ENCODE measurements around the gene ANXA1.

ANXA1 gene

DNA sequence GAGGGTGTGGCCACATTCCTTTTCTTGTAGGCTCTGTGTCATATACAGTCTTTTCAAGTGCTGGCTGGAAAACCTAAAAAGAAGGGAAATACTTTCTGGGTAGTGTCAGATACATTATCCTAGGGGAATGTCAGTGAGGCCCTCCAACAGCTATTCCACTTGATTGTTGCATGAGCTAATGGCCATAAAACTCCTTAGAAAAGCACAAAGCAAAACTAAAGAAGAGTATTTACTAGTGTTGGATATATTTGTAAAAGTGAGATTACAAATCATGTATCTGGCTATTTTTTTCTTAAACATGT lies 829 bp downstream of the ANXA1 start:
- CTCF ChIA-PET: interaction anchor here (1.1 to 2.9 kb wide), 4 partner anchors 15 to 45 kb away, joined by 4 to 13 read pairs (median 6); no protein-coding TSS in a partner anchor
- H3K27me3 Mint-ChIP-seq: no peaks in the 10 kb centered on the region
- H3K36me3 Mint-ChIP-seq: peaks cover 9% of the 10 kb centered on the region
- DNase-seq: no peak
- peak overlapping the region; percentile 78 for H3K4me3 Mint-ChIP-seq
- peaks cover 86% of the 10 kb centered on the region for H3K4me1 Mint-ChIP-seq
- H3K27ac Mint-ChIP-seq: peak overlapping the region; percentile 83
- H3K9me3 Mint-ChIP-seq: no peaks in the 10 kb centered on the region

DNA sequence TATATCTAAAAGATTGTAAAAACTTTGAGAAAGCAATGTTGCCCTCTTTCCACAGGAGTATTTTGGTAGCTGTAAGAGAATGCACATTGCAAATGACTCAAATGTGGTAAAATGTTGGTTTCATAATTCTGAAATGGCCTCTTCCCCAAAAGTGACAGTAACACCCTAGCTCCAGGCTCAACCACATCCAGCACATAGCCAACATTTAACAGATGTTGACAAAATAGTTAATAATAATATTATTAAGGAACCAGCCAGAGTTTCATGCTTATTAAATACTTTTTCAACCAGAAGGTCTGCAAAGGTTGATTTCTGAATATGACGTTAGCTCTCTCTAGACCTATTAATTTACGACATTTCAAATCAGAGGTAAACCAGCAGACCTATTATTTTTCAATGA lies 1.3 kb downstream of the ANXA1 start:
- Mint-ChIP-seq H3K4me1 (peaks cover 88% of the 10 kb centered on the region), H3K27me3 (no peaks in the 10 kb centered on the region), H3K9me3 (no peaks in the 10 kb centered on the region), H3K27ac (peak overlapping the region; percentile 83), H3K4me3 (peak overlapping the region; percentile 78), H3K36me3 (peaks cover 13% of the 10 kb centered on the region)
- no peak for DNase-seq
- CTCF ChIA-PET: interaction anchor here (1.0 to 2.9 kb wide), 5 partner anchors 16 to 45 kb away, joined by 3 to 13 read pairs (median 4); no protein-coding TSS in a partner anchor

DNA sequence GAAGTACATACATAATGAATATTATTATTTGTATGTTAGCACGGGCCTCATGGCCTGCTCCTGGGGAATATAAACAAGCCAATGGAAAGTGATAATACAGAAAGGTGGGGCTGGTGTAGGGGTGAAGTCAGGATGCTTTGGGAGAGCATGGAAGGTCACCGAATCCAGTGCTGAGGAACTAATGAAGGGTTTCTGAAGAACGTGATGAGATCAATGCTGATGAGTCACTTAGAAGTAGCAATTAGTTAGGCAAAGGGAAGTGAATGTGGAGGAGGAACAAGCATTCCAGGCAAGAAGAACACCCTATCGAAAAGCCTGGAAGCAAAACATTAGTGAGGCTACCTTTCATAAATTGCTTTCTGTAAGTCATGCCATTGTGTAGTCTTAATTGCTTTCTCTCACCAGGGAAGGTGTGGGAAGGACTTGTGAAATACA lies 2.1 kb downstream of the ANXA1 start:
- H3K27ac Mint-ChIP-seq: peak overlapping the region; percentile 88
- no peak for DNase-seq
- peak overlapping the region; percentile 71 for H3K4me3 Mint-ChIP-seq
- peaks cover 88% of the 10 kb centered on the region for H3K4me1 Mint-ChIP-seq
- H3K36me3 Mint-ChIP-seq: peaks cover 15% of the 10 kb centered on the region
- CTCF ChIA-PET: interaction anchor here (0.6 to 1.0 kb wide), 2 partner anchors 26 to 75 kb away, joined by 3 read pairs; no protein-coding TSS in a partner anchor
- H3K27me3 Mint-ChIP-seq: no peaks in the 10 kb centered on the region
- H3K9me3 Mint-ChIP-seq: no peaks in the 10 kb centered on the region

DNA sequence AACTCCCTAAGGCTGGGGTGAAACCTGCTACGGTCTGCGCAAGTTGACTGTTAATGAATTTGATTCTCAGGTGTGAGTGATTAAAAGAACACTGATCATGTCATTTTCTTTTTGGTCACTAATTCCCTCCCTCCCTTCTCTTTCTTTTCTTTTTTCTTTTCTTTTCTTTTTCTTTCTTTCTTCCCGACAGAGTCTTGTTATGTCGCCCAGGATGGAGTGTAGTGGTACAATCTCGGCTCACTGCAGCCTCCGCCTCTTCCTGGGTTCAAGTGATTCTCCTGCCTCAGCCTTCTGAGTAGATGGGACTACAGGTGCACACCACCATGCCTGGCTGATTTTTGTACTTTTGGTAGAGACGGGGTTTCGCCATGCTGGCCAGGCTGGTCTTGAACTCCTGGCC lies 2.6 kb downstream of the ANXA1 start:
- Mint-ChIP-seq H3K36me3 (peaks cover 18% of the 10 kb centered on the region), H3K4me3 (peak overlapping the region; percentile 71), H3K27ac (peak overlapping the region; percentile 88), H3K27me3 (no peaks in the 10 kb centered on the region), H3K9me3 (no peaks in the 10 kb centered on the region), H3K4me1 (peaks cover 88% of the 10 kb centered on the region)
- DNase-seq: no peak
- CTCF ChIA-PET: interaction anchor here (1.5 to 1.7 kb wide), 2 partner anchors 21 to 47 kb away, joined by 5 to 15 read pairs; no protein-coding TSS in a partner anchor

DNA sequence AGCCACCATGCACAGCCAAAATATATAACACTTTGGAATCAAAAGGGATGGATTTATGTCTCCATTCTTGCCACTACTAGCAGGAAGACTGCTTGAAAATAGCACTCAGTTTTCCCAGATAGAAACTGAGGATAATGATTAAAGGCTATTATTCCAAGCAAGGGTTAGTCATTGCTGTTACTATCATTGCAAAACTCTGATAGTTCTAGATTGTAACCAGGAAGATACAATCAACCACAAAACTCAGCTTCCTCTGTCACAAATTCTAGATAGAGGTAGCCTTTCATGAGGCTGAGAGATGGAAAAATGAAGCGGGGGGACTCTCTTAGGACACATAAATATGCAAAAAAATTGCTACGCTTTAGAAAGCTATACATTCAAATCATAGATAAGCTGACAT lies 3.1 kb downstream of the ANXA1 start:
- peaks cover 85% of the 10 kb centered on the region for H3K4me1 Mint-ChIP-seq

DNA sequence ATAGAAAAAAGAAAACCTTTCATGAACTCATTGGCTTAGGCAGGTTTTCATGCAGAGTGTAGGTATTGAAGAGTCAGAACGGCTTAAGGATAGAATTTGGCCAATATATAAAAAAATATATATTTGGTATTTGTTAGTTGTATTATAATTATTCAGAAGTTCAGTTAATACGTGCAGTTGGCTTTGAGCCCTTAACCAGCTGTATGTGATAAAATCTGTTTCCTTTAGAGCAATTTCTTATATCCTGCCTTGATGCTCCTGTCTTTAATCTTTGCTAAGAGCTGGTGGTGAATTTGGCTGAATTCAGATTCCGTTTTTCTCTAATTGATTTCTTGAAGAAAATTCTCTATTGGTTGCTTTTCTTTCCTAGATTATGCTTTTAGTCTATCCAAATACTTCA lies 3.7 kb downstream of the ANXA1 start:
- peaks cover 79% of the 10 kb centered on the region for H3K4me1 Mint-ChIP-seq
- H3K9me3 Mint-ChIP-seq: no peaks in the 10 kb centered on the region
- H3K27ac Mint-ChIP-seq: peak overlapping the region; percentile 88
- peak overlapping the region; percentile 71 for H3K4me3 Mint-ChIP-seq
- no peak for DNase-seq
- H3K27me3 Mint-ChIP-seq: no peaks in the 10 kb centered on the region
- CTCF ChIA-PET: interaction anchor here (0.9 to 1.7 kb wide), 5 partner anchors 18 to 48 kb away, joined by 3 to 15 read pairs (median 4); no protein-coding TSS in a partner anchor
- H3K36me3 Mint-ChIP-seq: peaks cover 26% of the 10 kb centered on the region

More for the DNA sequence above, 3.1 kb downstream of the ANXA1 start:
- Mint-ChIP-seq H3K4me3 (peak overlapping the region; percentile 71), H3K27ac (peak overlapping the region; percentile 88), H3K27me3 (no peaks in the 10 kb centered on the region), H3K9me3 (no peaks in the 10 kb centered on the region), H3K36me3 (peaks cover 20% of the 10 kb centered on the region)
- peak; percentile 31 for DNase-seq
- CTCF ChIA-PET: interaction anchor here (0.9 to 1.7 kb wide), 5 partner anchors 17 to 48 kb away, joined by 3 to 15 read pairs (median 4); no protein-coding TSS in a partner anchor

DNA sequence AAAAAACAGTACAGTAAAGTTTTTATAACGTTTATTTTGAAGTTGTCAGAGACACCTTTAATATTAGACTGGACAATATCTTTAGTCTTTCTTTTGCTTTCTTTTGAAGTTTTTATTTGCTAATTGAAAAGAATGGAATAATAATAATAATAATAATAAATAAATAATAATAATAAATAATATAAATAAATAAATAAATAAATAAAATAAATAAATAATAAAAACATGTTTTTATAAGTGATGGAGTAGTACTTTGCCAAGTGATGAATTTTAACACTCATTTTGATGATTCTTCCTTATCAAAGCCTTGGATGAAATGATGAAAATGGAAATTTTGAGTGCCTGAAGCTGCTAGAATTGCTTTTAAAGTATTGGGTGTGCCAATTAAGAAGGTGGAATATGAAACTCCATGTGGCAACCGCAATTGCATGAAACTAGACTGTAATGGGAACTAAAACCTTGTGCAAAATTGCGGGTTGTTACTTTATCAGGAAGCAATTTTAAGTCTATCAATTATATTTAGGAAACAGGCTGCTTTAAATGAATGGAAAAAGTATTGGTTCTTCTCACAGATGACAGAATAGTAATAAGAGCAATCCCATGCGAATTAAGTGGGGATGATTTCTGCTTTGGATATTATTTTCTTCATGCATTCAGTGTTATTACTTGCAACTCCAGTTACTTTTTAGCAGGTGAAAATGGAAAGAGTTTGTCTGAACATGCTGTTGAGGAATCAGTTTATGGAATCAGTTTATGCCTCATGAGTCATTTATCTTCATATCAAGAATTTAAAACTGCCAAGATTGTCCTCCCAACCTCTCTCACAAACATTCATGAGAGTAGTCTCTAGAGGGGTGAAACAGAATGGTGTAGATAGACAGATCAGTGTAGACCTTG lies 4.6 kb downstream of the ANXA1 start:
- no peak overlapping the region for H3K4me3 Mint-ChIP-seq
- no peaks in the 10 kb centered on the region for H3K27me3 Mint-ChIP-seq
- H3K36me3 Mint-ChIP-seq: peaks cover 31% of the 10 kb centered on the region
- no peaks in the 10 kb centered on the region for H3K9me3 Mint-ChIP-seq
- H3K4me1 Mint-ChIP-seq: peaks cover 73% of the 10 kb centered on the region
- H3K27ac Mint-ChIP-seq: peak overlapping the region; percentile 43
- CTCF ChIA-PET: interaction anchor here (1.0 to 1.7 kb wide), 4 partner anchors 23 to 49 kb away, joined by 3 to 15 read pairs (median 4); no protein-coding TSS in a partner anchor
- no peak for DNase-seq

DNA sequence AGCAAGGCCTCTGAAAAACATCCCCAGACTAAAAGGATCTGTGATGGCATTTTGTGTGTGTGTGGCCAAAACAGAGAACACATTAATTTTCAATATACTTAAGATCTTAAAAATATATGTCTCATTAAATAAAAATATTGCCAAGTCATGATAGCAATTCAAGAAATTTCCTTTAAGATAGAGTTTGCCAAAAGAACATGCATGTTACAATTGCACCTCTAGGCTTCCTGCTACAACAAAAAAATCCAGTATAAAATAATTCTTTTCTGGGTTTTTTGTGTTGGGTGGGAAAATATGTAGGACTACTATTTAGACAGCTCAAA lies 5.2 kb downstream of the ANXA1 start:
- peak overlapping the region; percentile 43 for H3K27ac Mint-ChIP-seq
- H3K9me3 Mint-ChIP-seq: no peaks in the 10 kb centered on the region
- no peak overlapping the region for H3K4me3 Mint-ChIP-seq
- H3K27me3 Mint-ChIP-seq: no peaks in the 10 kb centered on the region
- H3K36me3 Mint-ChIP-seq: peaks cover 32% of the 10 kb centered on the region
- CTCF ChIA-PET: interaction anchor here (1.4 kb wide), 1 partner anchor 49 kb away, joined by 6 read pairs; no protein-coding TSS in a partner anchor
- DNase-seq: no peak
- H3K4me1 Mint-ChIP-seq: peaks cover 67% of the 10 kb centered on the region

DNA sequence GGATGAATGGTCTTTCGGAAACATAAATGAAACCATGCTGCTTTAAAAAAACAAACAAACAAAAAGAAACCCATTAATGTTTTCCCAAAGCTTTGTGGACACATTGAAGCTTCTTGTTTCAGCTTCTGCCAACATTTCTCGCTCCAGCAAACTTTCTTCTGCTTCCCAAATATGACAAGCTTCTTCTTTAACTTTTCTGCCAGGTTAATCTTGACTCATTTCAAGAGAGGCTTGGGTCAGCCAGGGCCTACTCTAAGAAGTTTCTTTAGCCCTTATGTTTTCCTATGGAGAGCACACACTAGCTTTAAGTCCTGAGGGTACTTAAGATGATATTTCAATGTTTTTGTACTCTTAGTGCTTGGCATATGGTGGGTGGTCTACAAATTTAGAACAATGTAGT lies 6.1 kb downstream of the ANXA1 start:
- Mint-ChIP-seq H3K36me3 (peaks cover 35% of the 10 kb centered on the region), H3K4me1 (peaks cover 59% of the 10 kb centered on the region), H3K4me3 (peak overlapping the region; percentile 9), H3K9me3 (no peaks in the 10 kb centered on the region), H3K27ac (no peak overlapping the region), H3K27me3 (no peaks in the 10 kb centered on the region)
- no peak for DNase-seq
- CTCF ChIA-PET: interaction anchor here (0.7 to 1.4 kb wide), 2 partner anchors 14 to 50 kb away, joined by 3 to 6 read pairs; no protein-coding TSS in a partner anchor

DNA sequence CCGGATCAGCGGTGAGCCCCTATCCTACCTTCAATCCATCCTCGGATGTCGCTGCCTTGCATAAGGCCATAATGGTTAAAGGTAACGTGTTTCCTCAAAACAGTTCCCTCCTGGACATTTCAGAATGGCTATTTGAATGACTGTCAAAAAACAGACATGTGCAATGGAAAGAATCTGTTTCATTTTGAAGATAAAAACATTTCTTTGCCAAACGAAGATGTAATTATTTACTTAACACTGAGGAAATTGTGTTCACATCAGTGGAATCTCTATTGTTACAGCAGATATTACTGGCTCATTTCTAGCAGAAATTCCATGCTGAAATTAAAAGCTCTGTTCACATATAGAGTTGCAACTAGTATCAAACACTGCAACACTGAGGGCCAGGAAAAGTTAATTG lies 7.1 kb downstream of the ANXA1 start:
- Mint-ChIP-seq H3K4me3 (no peak overlapping the region), H3K36me3 (peaks cover 41% of the 10 kb centered on the region), H3K27me3 (no peaks in the 10 kb centered on the region), H3K9me3 (no peaks in the 10 kb centered on the region), H3K4me1 (peaks cover 54% of the 10 kb centered on the region), H3K27ac (no peak overlapping the region)
- CTCF ChIA-PET: interaction anchor here (0.9 kb wide), 1 partner anchor 51 kb away, joined by 3 read pairs; no protein-coding TSS in a partner anchor
- no peak for DNase-seq

DNA sequence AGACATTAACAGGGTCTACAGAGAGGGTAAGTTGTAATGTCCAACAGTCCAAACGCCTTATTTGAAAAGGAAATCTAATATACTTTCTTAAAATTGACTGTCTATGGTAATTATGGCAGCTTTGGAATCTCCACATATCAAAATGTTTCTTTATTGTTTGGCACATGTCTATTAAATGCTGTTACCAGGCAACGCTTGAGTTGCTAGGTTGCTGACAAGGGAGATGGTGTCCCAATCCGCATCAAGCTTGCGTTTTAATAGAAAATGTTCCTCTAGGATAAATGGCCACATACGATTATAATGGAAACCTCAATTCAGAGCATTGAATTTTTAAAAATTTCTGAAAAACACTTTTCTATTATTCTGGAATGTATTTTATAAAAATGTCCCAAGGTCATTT lies 9.2 kb downstream of the ANXA1 start:
- H3K36me3 Mint-ChIP-seq: peaks cover 55% of the 10 kb centered on the region
- H3K9me3 Mint-ChIP-seq: no peaks in the 10 kb centered on the region
- CTCF ChIA-PET: no interaction called here
- DNase-seq: no peak
- peaks cover 35% of the 10 kb centered on the region for H3K4me1 Mint-ChIP-seq
- H3K27ac Mint-ChIP-seq: no peak overlapping the region
- H3K27me3 Mint-ChIP-seq: no peaks in the 10 kb centered on the region
- H3K4me3 Mint-ChIP-seq: no peak overlapping the region

DNA sequence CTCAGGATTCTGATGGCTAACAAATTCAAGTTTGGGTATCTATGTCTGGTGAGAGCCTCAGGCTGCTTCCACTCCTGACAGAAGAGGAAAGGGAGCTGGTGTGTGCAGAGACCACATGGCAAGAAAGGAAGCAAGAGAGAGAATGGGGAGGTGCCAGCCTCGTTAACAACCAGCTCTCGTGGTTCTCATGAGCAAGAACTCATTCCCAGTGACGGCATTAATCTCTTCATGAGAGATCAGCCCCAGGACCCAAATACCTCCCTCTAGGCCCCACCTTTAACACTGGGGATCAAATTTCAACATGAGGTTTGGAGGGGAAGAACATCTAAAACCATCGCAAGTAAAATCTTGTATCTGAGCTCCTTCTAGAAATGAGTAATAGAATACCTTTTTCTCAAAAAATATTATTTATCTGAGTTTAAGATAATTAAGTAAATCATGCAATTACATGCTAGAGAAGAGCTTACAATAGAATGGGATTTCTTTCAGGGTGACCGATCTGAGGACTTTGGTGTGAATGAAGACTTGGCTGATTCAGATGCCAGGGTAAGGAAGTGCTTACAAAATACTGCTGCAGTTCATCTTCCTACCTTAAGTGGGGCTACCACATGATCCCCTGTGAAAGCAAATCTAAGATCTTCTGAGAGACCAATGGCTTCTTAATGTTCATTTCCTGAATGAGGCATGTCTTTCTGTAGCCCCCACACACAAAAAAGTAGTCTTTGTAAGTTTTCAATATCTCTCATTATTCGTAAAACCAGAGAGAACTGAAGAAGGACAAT lies 11.5 kb downstream of the ANXA1 start:
- Mint-ChIP-seq H3K4me1 (peaks cover 24% of the 10 kb centered on the region), H3K9me3 (no peaks in the 10 kb centered on the region), H3K27ac (no peak overlapping the region), H3K27me3 (no peaks in the 10 kb centered on the region), H3K4me3 (no peak overlapping the region), H3K36me3 (peaks cover 60% of the 10 kb centered on the region)
- no peak for DNase-seq
- CTCF ChIA-PET: interaction anchor here (1.1 kb wide), 1 partner anchor 55 kb away, joined by 4 read pairs; no protein-coding TSS in a partner anchor

DNA sequence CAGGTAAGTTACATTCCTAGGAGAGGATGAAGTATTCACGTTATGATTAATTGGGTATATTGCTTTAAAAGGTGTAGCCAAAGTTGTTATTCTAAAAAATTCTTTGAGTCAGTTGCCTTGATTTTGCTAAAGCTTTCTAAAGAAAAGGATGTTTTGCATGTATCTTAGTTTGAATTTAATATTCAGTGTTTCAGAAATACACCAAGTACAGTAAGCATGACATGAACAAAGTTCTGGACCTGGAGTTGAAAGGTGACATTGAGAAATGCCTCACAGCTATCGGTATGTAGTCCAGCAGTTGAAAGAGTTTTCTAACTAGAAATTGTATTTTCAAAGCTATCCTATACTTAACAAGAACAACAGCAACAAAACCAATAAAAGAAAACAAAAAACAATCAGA lies 14.2 kb downstream of the ANXA1 start:
- no peak overlapping the region for H3K27ac Mint-ChIP-seq
- CTCF ChIA-PET: interaction anchor here (2.2 kb wide), 1 partner anchor 59 kb away, joined by 10 read pairs; no protein-coding TSS in a partner anchor
- peaks cover 12% of the 10 kb centered on the region for H3K4me1 Mint-ChIP-seq
- H3K9me3 Mint-ChIP-seq: no peaks in the 10 kb centered on the region
- peaks cover 51% of the 10 kb centered on the region for H3K36me3 Mint-ChIP-seq
- no peak for DNase-seq
- H3K27me3 Mint-ChIP-seq: no peaks in the 10 kb centered on the region
- no peak overlapping the region for H3K4me3 Mint-ChIP-seq

DNA sequence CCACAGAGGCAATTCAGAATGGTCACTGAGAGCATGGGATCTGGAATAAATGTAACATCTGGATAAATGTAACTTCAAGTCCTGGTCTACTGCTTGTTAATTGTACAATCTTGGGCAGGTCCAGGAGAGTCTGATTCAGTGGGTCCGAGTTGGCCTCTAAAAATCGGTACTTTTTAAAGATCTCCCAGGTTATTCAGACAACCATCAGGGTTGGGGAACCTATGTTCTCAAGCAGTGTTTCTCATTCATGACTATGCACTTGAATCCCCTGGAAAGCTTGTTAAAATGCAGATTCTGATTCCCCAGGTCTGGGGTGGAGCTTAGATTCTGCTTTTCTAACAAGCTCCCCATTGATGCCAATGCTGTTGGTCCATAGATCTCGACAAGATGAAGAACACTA lies 14.8 kb downstream of the ANXA1 start:
- CTCF ChIA-PET: interaction anchor here (2.2 kb wide), 1 partner anchor 59 kb away, joined by 10 read pairs; no protein-coding TSS in a partner anchor
- Mint-ChIP-seq H3K4me1 (peaks cover 12% of the 10 kb centered on the region), H3K27me3 (no peaks in the 10 kb centered on the region), H3K36me3 (peaks cover 53% of the 10 kb centered on the region), H3K9me3 (no peaks in the 10 kb centered on the region), H3K4me3 (no peak overlapping the region), H3K27ac (no peak overlapping the region)
- DNase-seq: no peak

All from activated naive CD4-positive, alpha-beta T cell treated with anti-CD3 and anti-CD28 coated beads, Interleukin-2, amount 10 ng/mL, durations not matched to agents 7 days and 5 days (primary cell).